GM18526 (cell line): ENCODE measurements around the gene MDM1.

Source experiments
- POLR2A ChIP-seq: IDR thresholded peaks from 3 replicates; pipeline ENCODE4 v1.6.1; 2011; ENCODE audit not compliant: insufficient read length; ENCODE audit errors: extremely low read depth

The MDM1 gene

DNA sequence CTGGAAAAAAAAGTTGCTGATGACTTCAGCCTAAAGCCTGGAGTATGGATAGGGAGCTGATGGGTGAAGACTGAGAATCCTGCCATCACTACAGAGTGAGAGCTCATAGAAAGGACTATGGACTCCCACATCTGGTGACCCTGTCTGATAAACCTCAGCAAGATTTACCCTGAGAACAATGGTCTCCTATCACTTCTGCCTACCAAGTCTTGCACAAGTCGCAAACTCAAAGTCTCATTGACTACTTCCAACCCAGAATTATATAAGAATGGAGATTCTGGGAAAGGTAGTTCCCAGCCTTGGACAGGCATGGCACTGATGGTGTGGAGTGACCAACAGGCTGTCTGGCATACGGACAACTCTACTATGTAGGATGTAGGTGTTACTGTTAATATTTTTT is 9.7 kb upstream of the MDM1 start:
- no peak for TF ChIP-seq POLR2A

DNA sequence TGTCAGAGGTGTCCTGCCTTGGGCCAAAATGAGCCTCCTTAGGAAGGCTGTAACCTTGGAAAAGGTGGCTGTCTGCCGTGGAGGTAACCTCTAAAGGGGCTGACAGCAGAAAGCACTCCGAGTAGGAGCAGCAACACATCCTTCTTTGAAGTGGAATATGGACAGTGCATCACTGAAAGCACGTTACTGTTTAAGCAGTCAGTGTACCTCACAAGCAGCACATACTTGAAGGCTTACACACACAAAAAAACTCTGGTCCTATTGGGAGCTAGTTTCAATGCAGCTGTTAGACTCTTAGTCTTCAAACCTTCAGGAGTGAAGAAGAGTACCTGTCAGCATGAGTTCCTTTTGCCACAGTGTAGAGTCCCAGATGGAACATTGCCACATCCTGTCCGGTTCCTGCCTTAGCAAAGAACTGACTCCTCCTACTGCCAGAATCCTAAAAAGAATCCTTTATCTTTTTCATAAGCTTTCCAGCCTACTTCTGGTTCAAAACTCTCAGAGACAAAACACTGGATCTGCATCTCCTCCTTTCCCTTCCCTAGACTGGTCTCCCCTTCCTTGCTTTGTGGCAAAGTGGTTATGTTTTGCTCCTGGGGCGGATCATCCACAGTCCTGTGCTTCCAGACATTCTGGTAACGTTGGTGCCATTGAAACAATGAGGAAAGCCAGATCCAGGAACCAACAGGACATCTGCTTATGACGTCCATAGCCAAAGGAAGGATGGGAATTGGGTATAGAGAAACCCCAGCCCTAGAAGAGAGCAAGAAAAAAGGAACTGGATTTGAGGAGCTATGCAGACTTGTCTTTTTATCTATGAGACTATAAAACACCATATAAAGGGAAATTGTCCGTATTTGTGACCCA is 8.5 kb upstream of the MDM1 start:
- no peak for TF ChIP-seq POLR2A

DNA sequence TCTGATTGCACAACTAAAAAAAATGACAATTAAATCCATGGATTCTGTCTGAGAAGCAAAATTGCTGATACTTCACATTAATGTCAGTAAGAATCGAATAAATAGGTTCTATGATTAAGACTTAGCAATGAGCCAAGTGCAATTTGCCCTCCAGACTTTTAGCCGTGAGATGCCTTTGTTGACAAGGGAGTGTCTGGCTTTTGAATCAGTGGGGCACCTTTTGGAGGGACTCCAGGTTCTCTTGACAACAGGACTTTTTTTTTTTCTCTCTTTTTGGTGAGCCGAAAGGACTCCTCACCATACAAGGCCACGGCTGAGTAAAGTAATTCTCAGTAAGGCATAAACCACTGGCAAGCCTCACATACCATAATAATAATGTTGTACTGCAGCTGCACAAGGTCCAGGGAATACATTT is 4.7 kb upstream of the MDM1 start:
- TF ChIP-seq POLR2A = no peak

DNA sequence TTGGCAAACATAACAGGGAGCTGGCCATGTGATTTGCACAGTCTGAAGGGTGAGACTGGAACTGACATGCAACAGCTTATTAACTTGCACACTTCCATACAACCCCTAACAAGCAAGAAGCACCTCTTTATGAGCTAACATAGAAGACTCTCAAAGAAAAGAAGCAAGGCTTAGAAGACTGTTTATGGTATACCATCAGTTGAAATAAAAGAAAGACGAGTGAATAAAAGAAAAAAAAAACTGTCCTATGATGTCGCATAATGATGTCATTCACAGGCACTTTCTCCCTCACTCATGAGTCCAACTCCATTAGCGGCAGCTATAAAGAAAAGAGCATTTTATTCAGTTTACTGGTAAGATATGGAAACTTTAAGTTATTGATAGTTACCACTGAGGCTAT is 3.3 kb upstream of the MDM1 start:
- no peak for TF ChIP-seq POLR2A

DNA sequence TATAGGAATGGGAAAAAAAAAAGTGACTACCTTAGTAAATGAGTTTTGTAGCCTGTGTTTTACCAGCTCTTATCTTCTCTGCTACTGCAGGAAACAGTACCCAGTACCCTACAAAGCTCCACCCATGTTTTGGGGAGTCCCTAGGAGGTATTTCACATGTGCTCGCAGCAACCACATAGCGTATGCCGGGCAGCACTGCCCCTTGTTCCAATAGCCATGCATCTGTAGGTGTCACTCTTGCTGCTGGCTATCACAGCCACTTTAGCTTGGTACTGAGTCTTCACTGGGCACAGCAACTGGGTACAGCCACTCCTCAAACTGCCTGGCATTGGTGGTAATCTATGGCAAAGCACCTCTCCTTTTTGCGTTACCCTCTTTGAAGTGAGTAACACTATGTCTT is 2.0 kb upstream of the MDM1 start:
- TF ChIP-seq POLR2A = no peak

DNA sequence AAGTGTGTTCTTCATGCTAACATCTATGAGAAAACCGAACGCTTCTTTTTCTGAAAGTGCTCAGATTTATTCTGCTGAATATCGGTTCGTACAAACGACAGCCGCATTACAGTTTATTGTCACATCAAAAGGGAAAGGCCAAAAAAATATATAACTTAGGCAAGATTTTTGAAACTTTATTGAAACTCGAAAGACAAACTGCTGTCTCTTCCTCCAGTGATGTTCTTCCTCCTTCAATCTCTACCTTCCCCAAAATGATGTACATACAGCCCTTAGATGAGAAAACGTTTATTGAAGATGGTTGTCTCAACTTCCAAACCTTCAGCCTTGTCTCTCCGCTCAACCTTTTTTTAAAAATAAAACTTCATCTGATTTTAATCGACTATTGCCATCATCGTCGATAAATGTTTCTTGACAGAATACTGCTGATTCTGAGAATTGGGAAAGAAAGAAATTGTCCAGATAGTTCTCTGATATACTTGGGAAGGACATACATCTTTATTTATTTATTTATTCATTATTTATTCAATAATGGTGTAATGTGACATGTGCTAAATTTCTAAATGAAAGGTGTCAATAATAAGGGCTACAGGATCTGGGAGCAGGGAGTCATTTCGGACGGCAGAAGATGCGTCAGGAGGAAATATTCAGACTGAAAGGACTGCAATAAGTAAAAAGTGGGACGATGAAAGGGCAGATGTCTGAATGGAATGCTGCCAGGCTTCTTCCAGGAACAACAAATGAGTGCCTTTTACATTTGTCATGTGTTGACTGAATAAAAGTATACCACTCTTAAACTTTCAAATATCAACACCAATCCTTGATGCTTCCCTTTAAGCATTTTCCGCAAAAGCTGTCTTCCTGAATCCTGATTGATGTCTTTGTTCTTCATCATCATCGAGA is 817 bp upstream of the MDM1 start:
- no peak for TF ChIP-seq POLR2A

DNA sequence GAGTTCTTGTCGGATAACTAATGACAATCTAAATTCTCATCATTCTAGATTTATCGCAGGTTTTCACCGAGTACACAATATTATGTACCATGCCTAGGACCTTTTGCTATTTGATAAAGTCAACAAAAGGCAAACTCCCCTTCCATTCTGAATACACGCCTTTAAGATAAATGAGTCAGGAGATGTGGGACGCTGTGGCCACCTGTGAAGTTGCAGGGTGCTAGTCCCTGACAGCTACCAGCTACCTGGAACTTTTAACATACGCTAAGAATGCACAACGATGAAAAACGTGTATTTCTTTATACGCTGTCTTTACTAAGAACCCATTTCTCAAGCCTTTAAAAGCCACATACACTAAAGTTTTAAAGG is 678 bp downstream of the MDM1 start:
- no peak for TF ChIP-seq POLR2A

DNA sequence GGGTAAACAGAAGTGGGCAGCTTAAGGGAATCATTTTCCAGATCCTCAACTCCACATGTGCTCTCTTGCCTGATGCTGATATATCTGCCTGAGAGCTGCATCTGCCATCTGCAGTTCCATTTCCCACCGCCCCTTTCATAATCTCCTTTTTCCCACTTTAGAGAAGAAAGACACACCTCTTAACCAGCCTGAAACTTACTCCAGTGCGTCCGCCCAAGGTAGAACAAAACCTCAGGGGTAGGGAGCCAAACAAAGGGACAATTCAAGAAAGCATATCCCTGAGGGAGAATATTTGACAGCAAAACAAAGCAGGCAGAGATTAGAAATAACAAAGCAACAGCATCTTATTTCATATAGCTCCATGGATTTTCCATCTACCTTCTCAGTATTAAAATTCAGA is 4.3 kb downstream of the MDM1 start:
- TF ChIP-seq POLR2A = no peak

DNA sequence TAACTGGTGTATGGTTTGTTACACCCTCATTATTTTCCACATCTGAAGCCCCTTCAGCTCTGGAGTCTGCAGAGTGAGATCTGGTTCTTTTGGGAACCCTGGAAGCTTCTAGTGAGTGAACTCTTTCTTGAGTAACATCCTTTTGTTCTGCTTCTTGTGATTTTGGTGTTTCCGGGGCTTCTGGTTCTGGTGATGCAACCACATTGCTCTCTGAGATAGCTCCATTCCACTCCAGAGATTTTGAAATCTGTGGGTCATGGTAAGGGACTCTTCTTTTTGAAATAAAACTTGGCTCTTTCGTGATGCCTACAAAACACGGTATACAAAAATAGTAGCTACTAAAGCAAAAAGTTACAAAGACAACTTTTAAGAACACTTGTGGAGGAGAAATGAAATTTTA is 5.4 kb downstream of the MDM1 start:
- TF ChIP-seq POLR2A = no peak

DNA sequence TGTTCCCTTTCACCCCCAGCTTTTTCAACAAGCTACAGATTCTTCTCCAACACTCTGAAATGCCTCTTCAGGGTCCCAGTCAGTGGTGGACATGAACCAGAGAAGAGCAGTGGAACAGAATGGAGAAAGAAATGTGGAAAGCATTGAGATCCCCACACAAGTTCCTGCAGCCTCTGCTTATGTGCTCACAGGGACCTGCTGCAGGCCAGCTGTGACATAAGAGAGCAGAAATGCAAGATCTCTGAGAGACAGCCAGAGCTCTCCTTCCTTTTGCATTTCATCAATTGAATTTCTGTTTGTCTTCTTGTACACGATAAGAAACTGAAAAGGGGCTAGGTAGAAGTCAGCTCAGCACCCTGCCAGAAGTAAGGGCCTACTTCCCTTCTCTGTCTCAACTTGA is 6.2 kb downstream of the MDM1 start:
- TF ChIP-seq POLR2A = no peak

DNA sequence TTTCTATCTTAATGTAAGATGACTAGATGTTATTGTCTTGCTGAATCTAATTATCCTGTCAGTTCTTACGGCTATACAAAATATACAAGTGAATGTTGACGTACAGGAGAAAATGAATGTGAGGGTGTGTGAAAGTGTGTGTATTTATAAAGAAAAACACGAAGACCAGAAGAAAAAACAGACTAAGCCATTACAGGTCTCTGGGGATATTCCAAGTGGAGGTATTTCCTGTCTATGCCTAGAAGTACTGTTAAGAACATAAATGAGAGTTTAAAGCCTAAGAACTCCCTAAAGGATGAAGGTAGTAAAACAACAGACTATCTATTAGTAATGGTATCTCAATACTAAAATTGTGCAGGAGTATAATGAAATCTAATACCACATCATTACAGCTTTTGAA is 7.6 kb downstream of the MDM1 start:
- TF ChIP-seq POLR2A = no peak

DNA sequence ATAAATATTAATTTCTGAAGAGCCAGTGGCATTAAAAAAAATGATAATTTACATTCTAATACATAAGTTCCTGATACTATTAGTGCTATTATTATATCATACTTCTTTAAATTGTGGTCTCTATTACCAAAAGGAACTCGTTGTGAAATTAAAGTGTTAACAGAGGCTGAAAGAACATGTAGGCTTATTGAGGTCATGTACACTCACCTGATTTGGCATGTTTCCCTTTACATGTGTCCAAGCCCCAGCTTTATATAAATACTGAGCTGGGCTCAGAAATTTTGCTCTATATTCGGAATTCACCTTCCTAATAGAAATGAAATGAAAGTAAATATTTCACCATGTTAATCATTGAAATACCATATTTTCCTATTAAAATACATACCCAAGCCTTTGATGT is 11.0 kb downstream of the MDM1 start:
- TF ChIP-seq POLR2A = no peak

DNA sequence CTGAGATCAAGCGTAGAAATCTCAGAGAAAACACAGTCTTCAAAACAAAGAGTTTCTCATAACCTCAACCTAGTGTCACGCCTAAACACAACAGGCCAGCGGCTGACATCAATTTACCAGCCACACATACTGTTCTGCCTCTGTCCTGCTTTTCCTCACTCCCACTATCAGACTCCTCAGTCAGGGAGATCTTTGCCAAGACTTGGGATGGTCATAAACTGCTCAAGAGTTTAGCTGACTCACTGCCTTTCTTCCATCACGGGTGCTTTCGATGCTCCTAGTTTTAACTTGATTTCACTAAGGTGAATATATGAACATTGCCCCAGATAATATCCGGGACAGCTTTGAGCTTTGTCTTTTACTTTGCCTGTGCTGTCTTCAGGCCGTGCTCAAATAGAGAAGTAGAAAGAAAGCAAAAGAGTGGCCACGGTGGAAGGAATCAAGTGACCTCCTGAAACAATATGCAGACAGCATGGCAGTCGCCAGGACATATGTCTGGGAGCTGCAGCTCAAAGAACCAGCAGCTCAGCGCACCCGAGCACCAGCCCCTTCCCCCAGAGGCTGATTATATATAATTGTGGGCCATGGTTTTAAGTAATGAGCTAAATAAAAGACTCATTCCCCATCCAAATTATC is 12.1 kb downstream of the MDM1 start:
- TF ChIP-seq POLR2A = no peak

DNA sequence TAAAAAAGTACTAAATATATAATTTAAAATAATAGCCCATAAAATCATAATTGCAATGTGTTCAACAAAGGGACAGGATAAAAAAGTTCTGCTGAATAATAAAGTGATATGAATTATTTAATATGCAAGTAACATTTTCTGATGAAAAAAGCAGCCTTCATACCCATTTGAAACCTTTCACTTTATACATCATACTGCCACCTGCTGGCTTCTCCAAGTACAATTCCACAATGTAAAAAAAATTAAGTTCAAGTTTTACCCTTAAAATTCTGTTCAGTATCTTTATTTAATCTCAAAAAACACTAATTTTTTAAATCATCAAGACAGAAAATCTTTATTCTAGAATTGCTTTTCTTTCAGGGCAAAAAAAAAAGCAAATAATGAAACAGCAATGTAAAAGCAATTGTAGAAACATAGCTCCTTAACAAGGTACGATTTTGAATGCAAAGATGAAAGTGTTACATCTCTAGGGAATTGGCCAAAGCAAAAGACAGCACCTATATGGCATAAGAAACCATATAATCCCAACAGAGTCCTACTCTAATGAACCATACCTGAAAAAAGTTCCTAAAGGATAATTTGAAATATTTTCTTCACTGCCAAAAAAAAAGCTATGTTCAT is 15.0 kb downstream of the MDM1 start:
- no peak for TF ChIP-seq POLR2A

DNA sequence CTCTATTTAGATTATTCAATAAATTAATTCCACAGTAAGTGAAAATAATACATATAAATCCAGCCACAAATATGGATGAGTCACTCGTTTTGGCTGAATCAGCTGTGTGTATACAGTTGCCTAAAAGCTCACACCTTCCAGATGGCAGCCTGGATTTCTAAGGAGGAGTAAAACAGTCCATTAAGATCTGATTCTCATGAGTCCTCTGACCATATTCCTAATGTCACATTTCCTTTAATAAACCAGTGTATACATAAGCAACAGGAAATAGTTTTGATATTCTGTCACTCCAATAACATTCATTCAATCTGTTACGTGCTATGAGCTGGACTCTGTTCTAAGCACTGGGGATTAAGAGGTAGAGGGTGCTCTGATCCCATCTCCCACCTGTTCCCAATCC is 21.8 kb downstream of the MDM1 start:
- no peak for TF ChIP-seq POLR2A
